Type B pancreatic cell (in vitro differentiated cells): ENCODE data around the gene ANKRD28. TPM values are rescaled to one million over a fixed set of nuclear protein-coding genes. Genes with fewer than 3 reads are reported as not detected.

Experiments used
- DNase-seq: peaks from one replicate; pipeline ENCODE4 v3.0.0; 2021; ENCODE audit warnings: mixed read lengths; ENCODE audit not compliant: unreplicated experiment; ENCODE audit errors: extremely low spot score
- H3K27ac Mint-ChIP-seq: 2 replicates; pipeline ENCODE4 v1.8.0; 2021; ENCODE audit warnings: mild to moderate bottlenecking, mixed read lengths
- H3K27me3 Mint-ChIP-seq: 2 replicates; pipeline ENCODE4 v1.8.0; 2021; ENCODE audit warnings: mixed read lengths
- H3K36me3 Mint-ChIP-seq: 2 replicates; pipeline ENCODE4 v1.8.0; 2021; ENCODE audit warnings: mixed read lengths
- H3K4me1 Mint-ChIP-seq: one replicate; pipeline ENCODE4 v1.8.0; 2021; ENCODE audit warnings: mixed read lengths; ENCODE audit not compliant: unreplicated experiment
- H3K4me3 Mint-ChIP-seq: 2 replicates; pipeline ENCODE4 v1.8.0; 2021; ENCODE audit warnings: mild to moderate bottlenecking, mixed read lengths
- H3K9me3 Mint-ChIP-seq: 2 replicates; pipeline ENCODE4 v1.8.0; 2021; ENCODE audit warnings: mixed read lengths
- total RNA-seq: library from RNA; stranded (reverse); gene quantifications from 2 replicates; pipeline ENCODE4 v1.2.1, GENCODE V29; 2021; ENCODE audit warnings: low replicate concordance
- TF ChIP-seq, protein P1 (sequence below): fragments of 200-600 bp; sonication (generic); conservative IDR thresholded peaks from 2 replicates; pipeline ENCODE4 v1.5.0; 2021; ENCODE audit warnings: antibody characterized with exemption, mild to moderate bottlenecking

Gene ANKRD28
- total RNA-seq, 1 donor from 2014 or later: 44.3 TPM

DNA sequence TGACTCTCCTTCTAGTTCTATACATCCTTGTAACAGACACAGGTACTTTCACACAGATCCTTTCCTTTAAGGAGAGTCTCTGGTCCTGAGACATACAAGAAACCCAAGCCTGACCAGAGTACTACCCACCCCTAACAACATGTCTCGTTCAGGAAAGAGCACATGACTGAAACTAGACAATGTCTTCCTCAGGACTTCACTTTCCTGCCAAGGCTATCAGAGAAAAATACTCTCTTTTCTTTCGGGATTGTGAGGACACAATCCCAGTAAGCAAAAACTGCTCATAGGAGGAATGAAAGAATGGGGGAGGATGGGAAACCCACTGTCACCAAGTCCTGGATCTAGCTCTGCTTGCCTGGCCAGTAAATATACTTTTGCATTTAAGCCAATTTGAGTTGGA, 11.5 kb upstream of the ANKRD28 start:
- H3K27me3 Mint-ChIP-seq: no peaks in the 10 kb centered on the region
- no peaks in the 10 kb centered on the region for H3K9me3 Mint-ChIP-seq
- H3K4me1 Mint-ChIP-seq: peaks cover 5% of the 10 kb centered on the region
- H3K27ac Mint-ChIP-seq: no peak overlapping the region
- no peak for DNase-seq
- no peak overlapping the region for H3K4me3 Mint-ChIP-seq
- H3K36me3 Mint-ChIP-seq: peaks cover 4% of the 10 kb centered on the region
- TF ChIP-seq, protein P1, sequence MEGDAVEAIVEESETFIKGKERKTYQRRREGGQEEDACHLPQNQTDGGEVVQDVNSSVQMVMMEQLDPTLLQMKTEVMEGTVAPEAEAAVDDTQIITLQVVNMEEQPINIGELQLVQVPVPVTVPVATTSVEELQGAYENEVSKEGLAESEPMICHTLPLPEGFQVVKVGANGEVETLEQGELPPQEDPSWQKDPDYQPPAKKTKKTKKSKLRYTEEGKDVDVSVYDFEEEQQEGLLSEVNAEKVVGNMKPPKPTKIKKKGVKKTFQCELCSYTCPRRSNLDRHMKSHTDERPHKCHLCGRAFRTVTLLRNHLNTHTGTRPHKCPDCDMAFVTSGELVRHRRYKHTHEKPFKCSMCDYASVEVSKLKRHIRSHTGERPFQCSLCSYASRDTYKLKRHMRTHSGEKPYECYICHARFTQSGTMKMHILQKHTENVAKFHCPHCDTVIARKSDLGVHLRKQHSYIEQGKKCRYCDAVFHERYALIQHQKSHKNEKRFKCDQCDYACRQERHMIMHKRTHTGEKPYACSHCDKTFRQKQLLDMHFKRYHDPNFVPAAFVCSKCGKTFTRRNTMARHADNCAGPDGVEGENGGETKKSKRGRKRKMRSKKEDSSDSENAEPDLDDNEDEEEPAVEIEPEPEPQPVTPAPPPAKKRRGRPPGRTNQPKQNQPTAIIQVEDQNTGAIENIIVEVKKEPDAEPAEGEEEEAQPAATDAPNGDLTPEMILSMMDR: no peak

DNA sequence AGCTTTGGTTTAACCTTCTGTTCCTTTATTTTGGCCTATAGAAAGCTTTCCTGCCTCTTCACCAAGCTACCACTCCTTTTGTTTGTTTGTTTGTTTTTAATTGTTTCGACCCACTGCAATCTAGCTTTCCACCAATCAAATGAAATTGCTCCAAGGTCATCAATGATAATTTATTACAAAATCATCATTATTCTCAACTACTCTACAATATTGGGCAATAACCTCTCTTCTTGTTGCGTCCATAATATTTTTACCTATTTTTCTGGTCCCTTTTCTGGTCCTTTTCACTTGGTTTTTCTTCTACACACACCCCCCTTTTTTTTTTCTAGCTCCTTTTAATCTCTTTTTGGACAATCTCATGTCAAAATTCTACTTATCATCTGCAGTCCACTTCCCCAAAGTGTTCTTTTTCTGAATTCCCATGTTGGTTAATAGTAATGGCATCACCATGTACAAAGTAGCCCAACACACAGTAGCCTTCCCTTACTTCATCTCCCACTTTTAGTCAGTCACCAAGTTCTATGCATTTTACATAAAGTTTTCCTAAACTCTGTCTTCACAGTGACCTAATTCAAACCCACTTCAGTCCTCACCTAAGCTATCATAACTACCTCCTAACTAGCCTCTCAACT, 11.0 kb upstream of the ANKRD28 start:
- peaks cover 8% of the 10 kb centered on the region for H3K4me1 Mint-ChIP-seq
- peaks cover 7% of the 10 kb centered on the region for H3K36me3 Mint-ChIP-seq
- TF ChIP-seq, protein P1: no peak
- no peak overlapping the region for H3K27ac Mint-ChIP-seq
- no peaks in the 10 kb centered on the region for H3K9me3 Mint-ChIP-seq
- DNase-seq: no peak
- H3K27me3 Mint-ChIP-seq: no peaks in the 10 kb centered on the region
- no peak overlapping the region for H3K4me3 Mint-ChIP-seq

DNA sequence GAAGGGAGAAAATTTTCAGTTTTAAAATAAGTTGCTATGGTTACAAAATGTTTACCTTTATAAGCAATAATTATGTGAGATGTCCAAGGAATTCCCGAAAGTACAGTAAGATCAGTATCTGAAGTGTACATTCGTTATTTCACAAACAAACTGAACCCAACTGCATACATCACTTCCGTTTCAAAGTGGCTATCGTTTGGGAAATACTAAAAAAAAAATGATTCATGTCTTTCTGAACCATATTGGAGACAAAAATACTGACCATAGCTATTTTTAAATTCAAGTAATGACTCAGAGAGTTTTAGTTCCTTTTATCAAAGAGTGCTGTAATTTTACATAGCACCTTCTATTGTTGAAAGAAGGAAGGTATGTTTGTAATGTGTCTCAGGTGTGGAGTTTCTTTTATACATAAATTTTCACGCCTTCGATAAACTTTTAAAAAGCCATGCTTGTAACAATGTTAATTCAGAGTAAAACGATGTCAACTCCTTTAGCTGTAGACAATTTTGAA, 8.0 kb upstream of the ANKRD28 start:
- H3K9me3 Mint-ChIP-seq: no peaks in the 10 kb centered on the region
- TF ChIP-seq, protein P1: no peak
- H3K4me3 Mint-ChIP-seq: no peak overlapping the region
- no peak overlapping the region for H3K27ac Mint-ChIP-seq
- peaks cover 15% of the 10 kb centered on the region for H3K4me1 Mint-ChIP-seq
- no peaks in the 10 kb centered on the region for H3K27me3 Mint-ChIP-seq
- peaks cover 17% of the 10 kb centered on the region for H3K36me3 Mint-ChIP-seq
- no peak for DNase-seq

DNA sequence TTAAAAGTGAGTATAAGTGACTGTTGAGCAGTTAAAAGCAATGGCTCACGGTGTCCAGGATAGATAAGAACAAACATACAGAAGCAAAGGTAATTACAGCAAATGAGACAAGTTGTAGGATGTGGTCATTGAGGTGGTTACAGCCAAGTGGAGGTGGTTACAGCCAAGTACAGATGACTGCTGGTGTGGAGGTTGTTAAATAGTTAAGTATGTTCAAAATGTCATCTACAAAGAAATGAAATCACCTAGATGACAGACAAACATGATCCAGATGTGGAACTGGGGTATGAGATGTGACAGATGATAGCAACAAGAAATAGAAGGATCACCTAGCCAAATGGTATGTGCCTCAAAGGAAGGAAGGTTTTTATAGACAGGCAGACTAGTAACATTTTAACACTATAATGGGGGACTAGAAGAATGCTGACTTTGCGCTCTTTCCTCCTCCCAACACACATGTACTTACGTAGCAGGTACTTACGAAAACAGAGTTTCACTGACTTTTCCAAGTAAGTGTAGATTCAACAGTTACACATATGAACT, 6.8 kb upstream of the ANKRD28 start:
- no peaks in the 10 kb centered on the region for H3K9me3 Mint-ChIP-seq

DNA sequence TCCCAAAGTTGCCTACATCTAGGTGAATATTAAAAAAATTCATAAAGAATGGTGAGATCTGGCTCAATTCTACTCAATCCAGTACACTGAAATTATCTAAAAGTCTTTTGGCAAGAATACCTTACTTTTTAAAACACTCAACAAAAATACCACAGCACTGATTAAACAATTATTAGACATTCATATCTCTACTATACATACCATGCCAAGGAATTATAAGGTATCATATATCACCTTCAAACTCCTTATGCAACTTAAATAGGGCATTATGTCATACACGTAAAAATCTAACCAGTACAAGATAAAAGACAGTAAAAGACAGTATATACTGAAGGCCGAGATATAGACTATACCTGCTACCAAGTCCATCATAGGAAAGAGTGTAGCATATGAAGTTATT, 6.1 kb upstream of the ANKRD28 start:
- Mint-ChIP-seq H3K9me3 (no peaks in the 10 kb centered on the region), H3K4me3 (no peak overlapping the region), H3K36me3 (peaks cover 17% of the 10 kb centered on the region), H3K27me3 (no peaks in the 10 kb centered on the region), H3K4me1 (peaks cover 20% of the 10 kb centered on the region), H3K27ac (no peak overlapping the region)
- TF ChIP-seq, protein P1: no peak
- no peak for DNase-seq

More for the DNA sequence above, 6.8 kb upstream of the ANKRD28 start:
- Mint-ChIP-seq H3K4me1 (peaks cover 20% of the 10 kb centered on the region), H3K4me3 (no peak overlapping the region), H3K27me3 (no peaks in the 10 kb centered on the region), H3K36me3 (peaks cover 17% of the 10 kb centered on the region), H3K27ac (no peak overlapping the region)
- no peak for DNase-seq
- TF ChIP-seq, protein P1: no peak
